Uterus (tissue), 4 donors: ENCODE measurements around the gene ANKRD45. TPM values are rescaled to one million over a fixed set of nuclear protein-coding genes. Genes with fewer than 3 reads are reported as not detected.

Experiments used
- DNase-seq, 2 donors: peaks; one replicate each; pipeline ENCODE4 v3.0.0-alpha.2; 2019 to 2020
- H3K27ac ChIP-seq, 2 donors: fragments of 200-600 bp; sonication (generic); 1 replicate in 1 of 2; 2 replicates in 1 of 2; pipeline ENCODE4 v1.5.1; 2016 to 2018
- H3K27me3 ChIP-seq, 2 donors: fragments of 200-600 bp; sonication (generic); one replicate each; pipeline ENCODE4 v1.5.1; 2018 to 2019; ENCODE audit warnings: control low read depth in 1 of 2
- H3K36me3 ChIP-seq, 2 donors: fragments of 200-600 bp; sonication (generic); one replicate each; pipeline ENCODE4 v1.5.1; 2019; ENCODE audit warnings: control low read depth in 1 of 2
- H3K4me1 ChIP-seq, 2 donors: fragments of 200-600 bp; sonication (generic); one replicate each; pipeline ENCODE4 v1.5.1; 2018 to 2019; ENCODE audit warnings: control low read depth in 1 of 2
- H3K4me3 ChIP-seq, 2 donors: fragments of 200-600 bp; sonication (generic); 1 replicate in 1 of 2; 2 replicates in 1 of 2; pipeline ENCODE4 v1.5.1; 2018 to 2019; ENCODE audit warnings: mild to moderate bottlenecking in 1 of 2
- H3K9me3 ChIP-seq, 2 donors: fragments of 200-600 bp; sonication (generic); one replicate each; pipeline ENCODE4 v1.5.1; 2019; ENCODE audit warnings: control low read depth in 1 of 2
- POLR2A ChIP-seq, 2 donors: fragments of 450-650 bp; IDR thresholded peaks; one replicate each; pipeline ENCODE4 v1.6.1; 2016; ENCODE audit warnings: antibody characterized with exemption in 2 of 2, mild to moderate bottlenecking in 1 of 2, moderate library complexity in 1 of 2
- intact Hi-C: fragments of 100-400 bp; cut with DNase I; formaldehyde crosslinking; loops from one replicate; pipeline ENCODE4 v1.15.1; 2023; ENCODE audit warnings: low total_unique reads
- total RNA-seq, 4 donors: library from RNA; depleted of rRNA in 3 of 4; stranded (reverse); fragments of >200 nt in 3 of 4; gene quantifications; one replicate each; pipeline versions ENCODE4 v1.1.0 to v1.2.4, GENCODE V29; 2014 to 2023
- TF ChIP-seq, protein P1 (sequence below), 4 experiments: fragments of 200-600 bp in 2 of 4; fragments of 450-650 bp in 2 of 4; sonication (generic) in 2 of 4; IDR thresholded peaks; one replicate each; pipeline ENCODE4 v1.5.1; 2016 to 2019; ENCODE audit warnings: antibody characterized with exemption in 4 of 4, mild to moderate bottlenecking in 2 of 4, moderate library complexity in 1 of 4
- donor health status: DM: yes; HTN: yes; CAD: no.

ANKRD45 gene
- total RNA-seq, 4 donors from 2014 or later, result 0.51 to 10.2 (median 2.8) TPM; not detected in 1

DNA sequence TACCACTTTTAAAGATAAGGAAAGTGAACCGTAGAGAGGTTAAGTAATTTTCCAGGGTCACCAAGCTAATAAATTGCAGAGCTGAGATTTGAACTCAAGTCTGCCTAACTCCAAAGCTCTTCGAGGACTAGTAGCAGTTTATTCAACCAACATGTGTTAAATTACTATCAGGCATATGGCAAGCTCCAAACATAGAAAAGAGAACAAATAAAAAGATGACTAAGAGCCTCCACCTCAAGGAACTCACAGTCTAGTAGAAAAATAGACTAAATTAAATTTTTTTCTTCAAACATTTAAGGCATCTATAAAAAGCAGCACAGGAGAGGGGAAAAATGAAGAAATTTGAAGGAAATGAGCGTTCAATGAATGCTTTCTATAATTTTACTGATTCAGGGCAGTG, 89.0 kb downstream of the ANKRD45 start:
- Histone ChIP-seq H3K27ac (no peak overlapping the region), H3K27me3 (no peaks in the 10 kb centered on the region), H3K4me3 (no peak overlapping the region), H3K4me1 (no peaks in the 10 kb centered on the region), H3K36me3 (no peaks in the 10 kb centered on the region), H3K9me3 (no peaks in the 10 kb centered on the region)
- DNase-seq, result no peak
- intact Hi-C loops, result no loop called here
- TF ChIP-seq, protein P1, sequence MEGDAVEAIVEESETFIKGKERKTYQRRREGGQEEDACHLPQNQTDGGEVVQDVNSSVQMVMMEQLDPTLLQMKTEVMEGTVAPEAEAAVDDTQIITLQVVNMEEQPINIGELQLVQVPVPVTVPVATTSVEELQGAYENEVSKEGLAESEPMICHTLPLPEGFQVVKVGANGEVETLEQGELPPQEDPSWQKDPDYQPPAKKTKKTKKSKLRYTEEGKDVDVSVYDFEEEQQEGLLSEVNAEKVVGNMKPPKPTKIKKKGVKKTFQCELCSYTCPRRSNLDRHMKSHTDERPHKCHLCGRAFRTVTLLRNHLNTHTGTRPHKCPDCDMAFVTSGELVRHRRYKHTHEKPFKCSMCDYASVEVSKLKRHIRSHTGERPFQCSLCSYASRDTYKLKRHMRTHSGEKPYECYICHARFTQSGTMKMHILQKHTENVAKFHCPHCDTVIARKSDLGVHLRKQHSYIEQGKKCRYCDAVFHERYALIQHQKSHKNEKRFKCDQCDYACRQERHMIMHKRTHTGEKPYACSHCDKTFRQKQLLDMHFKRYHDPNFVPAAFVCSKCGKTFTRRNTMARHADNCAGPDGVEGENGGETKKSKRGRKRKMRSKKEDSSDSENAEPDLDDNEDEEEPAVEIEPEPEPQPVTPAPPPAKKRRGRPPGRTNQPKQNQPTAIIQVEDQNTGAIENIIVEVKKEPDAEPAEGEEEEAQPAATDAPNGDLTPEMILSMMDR (IDR thresholded peaks at IDR 0.05), result no peak
- TF ChIP-seq POLR2A (IDR thresholded peaks at IDR 0.05), result no peak

DNA sequence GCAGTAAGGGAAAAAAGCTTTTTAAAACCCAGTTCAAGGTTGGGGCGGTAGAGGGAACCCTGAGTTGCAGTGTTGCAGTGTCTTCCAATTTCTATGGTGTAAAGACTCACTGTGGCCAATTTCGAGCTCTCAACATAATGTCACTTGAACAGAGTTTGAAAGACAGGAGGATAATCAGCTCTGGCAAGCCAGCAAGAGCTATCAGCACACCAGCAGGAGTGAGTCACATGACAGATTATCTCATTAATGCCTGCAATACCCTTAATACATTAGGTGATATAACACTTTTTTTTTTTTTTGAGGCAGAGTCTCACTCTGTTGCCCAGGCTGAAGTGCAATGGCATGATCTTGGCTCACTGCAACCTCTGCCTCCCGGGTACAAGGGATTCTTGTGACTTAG, 89.6 kb downstream of the ANKRD45 start:
- no peak for DNase-seq
- intact Hi-C loops, result no loop called here
- Histone ChIP-seq H3K4me3 (no peak overlapping the region), H3K4me1 (no peaks in the 10 kb centered on the region), H3K36me3 (no peaks in the 10 kb centered on the region), H3K9me3 (no peaks in the 10 kb centered on the region), H3K27ac (no peak overlapping the region), H3K27me3 (no peaks in the 10 kb centered on the region)
- no peak for TF ChIP-seq POLR2A (IDR thresholded peaks at IDR 0.05)

DNA sequence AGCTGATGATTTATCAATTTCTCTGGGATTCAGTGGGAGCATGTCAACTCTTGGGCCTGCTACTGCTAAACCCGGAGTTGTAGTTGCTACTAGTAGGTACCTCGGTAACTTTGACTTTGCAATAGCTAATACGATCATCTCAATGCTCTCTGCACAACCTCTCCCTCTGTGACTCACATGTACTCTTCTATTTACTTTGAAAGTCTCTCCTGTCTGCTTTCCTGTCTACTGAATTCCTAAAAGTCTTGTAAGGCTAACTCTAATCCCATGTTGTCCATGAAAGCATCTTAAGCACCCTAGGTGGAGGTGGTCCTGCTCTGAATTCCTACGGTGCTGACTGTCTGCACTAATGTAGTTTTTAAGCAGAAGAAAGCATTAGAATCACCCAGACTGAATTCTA, 96.1 kb downstream of the ANKRD45 start:
- TF ChIP-seq, protein P1 (IDR thresholded peaks at IDR 0.05), result no peak
- no peak for TF ChIP-seq POLR2A (IDR thresholded peaks at IDR 0.05)
- Histone ChIP-seq H3K4me1 (no peaks in the 10 kb centered on the region), H3K9me3 (no peaks in the 10 kb centered on the region), H3K27ac (no peak overlapping the region), H3K4me3 (no peak overlapping the region), H3K27me3 (no peaks in the 10 kb centered on the region), H3K36me3 (no peaks in the 10 kb centered on the region)
- intact Hi-C loops, result no loop called here
- no peak for DNase-seq

DNA sequence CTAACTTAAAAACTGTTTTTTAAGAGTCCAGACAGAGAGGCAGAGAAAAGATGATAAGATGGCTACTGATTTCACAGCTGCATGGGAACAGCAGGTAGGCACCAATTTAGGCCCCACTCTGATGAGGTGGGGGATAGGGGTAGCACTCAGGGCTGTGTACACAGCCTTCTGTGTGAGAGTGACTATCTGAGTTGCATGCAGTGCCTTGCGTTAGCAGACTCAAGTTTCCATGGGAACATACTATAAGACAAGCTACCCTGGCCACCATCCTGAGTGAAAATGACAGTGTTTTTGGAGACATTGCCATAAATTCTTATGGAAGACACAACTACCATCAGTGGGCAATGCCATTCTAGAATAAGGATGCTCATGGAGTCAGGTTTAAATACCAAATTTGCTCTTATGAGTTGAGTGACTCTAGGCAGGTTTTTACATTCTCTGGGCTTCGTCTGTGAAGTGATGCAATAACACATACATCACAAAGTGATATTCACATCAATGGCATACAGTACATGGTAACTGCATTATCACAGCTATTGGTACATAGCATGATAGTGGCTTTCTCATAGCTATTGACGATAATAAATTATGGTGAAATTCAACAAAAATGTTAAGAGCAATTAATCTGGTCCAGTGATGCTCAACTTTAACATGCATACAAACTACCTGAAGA, 97.3 kb downstream of the ANKRD45 start:
- H3K9me3 ChIP-seq, result no peaks in the 10 kb centered on the region
- no peak overlapping the region for H3K4me3 ChIP-seq
- no peak for TF ChIP-seq POLR2A (IDR thresholded peaks at IDR 0.05)
- TF ChIP-seq, protein P1 (IDR thresholded peaks at IDR 0.05), result no peak
- DNase-seq, result no peak
- H3K36me3 ChIP-seq, result no peaks in the 10 kb centered on the region
- H3K27me3 ChIP-seq, result no peaks in the 10 kb centered on the region
- H3K27ac ChIP-seq, result no peak overlapping the region
- H3K4me1 ChIP-seq, result no peaks in the 10 kb centered on the region
- intact Hi-C loops, result no loop called here

DNA sequence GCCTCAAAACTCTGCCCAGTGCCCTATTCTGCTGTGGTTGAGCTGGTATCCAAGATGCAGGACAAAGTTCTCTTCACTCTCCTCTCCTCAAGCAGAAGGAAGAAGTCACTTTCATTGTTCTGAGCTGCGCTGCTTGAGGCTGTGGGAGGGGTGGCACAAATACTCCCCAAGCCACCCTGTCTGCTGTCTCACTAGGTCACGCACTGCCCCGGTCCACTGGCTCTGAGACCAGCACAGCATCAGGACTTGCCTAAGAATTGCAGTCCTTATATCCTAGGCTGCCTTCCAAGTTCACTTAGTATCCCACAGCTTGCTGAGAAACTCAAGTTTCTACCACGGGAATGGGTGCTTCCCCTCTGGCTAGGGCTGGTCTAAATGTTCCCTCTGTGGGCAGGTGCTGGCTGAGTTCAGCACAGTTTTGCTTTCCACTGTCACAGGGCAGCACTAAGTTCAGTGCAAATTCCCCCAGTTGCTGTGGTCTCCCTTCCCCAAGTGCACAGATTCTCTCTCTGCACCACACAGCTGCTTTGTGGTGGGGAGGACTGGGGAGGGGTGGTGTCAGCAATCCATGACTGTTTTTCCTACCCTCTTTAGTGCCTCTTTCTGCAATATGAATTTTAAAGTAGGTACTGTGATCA, 99.2 kb downstream of the ANKRD45 start:
- H3K27me3 ChIP-seq, result no peaks in the 10 kb centered on the region
- no peak overlapping the region for H3K4me3 ChIP-seq
- no peaks in the 10 kb centered on the region for H3K4me1 ChIP-seq
- no peaks in the 10 kb centered on the region for H3K36me3 ChIP-seq
- TF ChIP-seq, protein P1 (IDR thresholded peaks at IDR 0.05), result no peak
- no peak for TF ChIP-seq POLR2A (IDR thresholded peaks at IDR 0.05)
- H3K27ac ChIP-seq, result no peak overlapping the region
- no peaks in the 10 kb centered on the region for H3K9me3 ChIP-seq
- intact Hi-C loops, result no loop called here
- DNase-seq, result no peak
